HepG2 (cell line): Measurements from ENCODE around the gene LRRC25. TPM values are rescaled to one million over a fixed set of nuclear protein-coding genes. Genes with fewer than 3 reads are reported as not detected.

Experiments
- AGO2 ChIP-seq: fragments of 200-400 bp; formaldehyde crosslinking; optimal IDR thresholded peaks from 2 replicates; pipeline ENCODE3; 2017; ENCODE audit warnings: mild to moderate bottlenecking, low read depth, low read length, moderate library complexity
- CHCHD3 ChIP-seq: sonication (generic); formaldehyde crosslinking; IDR thresholded peaks from 2 replicates; pipeline ENCODE4 v1.8.0; 2022; ENCODE audit warnings: mild to moderate bottlenecking, missing genetic modification reagents, moderate library complexity
- E2F2 ChIP-seq: sonication (generic); formaldehyde crosslinking; IDR thresholded peaks from 2 replicates; pipeline ENCODE4 v1.4.0; 2020; ENCODE audit warnings: missing genetic modification reagents, borderline replicate concordance
- ETS1 ChIP-seq: sonication (generic); formaldehyde crosslinking; IDR thresholded peaks from 2 replicates; pipeline ENCODE4 v1.4.0; 2020; ENCODE audit warnings: missing genetic modification reagents
- FOXA1 ChIP-seq, 2 experiments: fragments of 450-650 bp in 1 of 2; sonication (generic) in 1 of 2; formaldehyde crosslinking in 1 of 2; IDR thresholded peaks; 2 replicates each; pipeline versions ENCODE4 v1.4.0 to v1.6.1; 2016 to 2020; ENCODE audit warnings: missing genetic modification reagents in 1 of 2
- GATAD2A ChIP-seq: IDR thresholded peaks from 2 replicates; pipeline ENCODE4 v1.6.1; 2016
- HES4 ChIP-seq: sonication (generic); formaldehyde crosslinking; IDR thresholded peaks from 2 replicates; pipeline ENCODE4 v1.9.0; 2021; ENCODE audit warnings: mild to moderate bottlenecking, missing genetic modification reagents, borderline replicate concordance
- HINFP ChIP-seq: sonication (generic); formaldehyde crosslinking; IDR thresholded peaks from 2 replicates; pipeline ENCODE4 v1.4.0; 2020; ENCODE audit warnings: low read depth, mild to moderate bottlenecking, missing genetic modification reagents
- JUND ChIP-seq: sonication (generic); formaldehyde crosslinking; IDR thresholded peaks from 2 replicates; pipeline ENCODE4 v1.8.0; 2022; ENCODE audit warnings: mild to moderate bottlenecking, missing genetic modification reagents
- PBX3 ChIP-seq: sonication (generic); formaldehyde crosslinking; IDR thresholded peaks from 2 replicates; pipeline ENCODE4 v1.8.1; 2023; ENCODE audit warnings: missing genetic modification reagents, inconsistent platforms, borderline replicate concordance
- PTBP1 ChIP-seq: fragments of 200-400 bp; formaldehyde crosslinking; IDR thresholded peaks from 2 replicates; pipeline ENCODE4 v1.6.1; 2018; ENCODE audit warnings: low read length, low read depth; ENCODE audit not compliant: poor library complexity, severe bottlenecking
- SIN3B ChIP-seq: fragments of 150-350 bp; IDR thresholded peaks from 2 replicates; pipeline ENCODE4 v1.6.1; 2014; ENCODE audit warnings: low read length
- SIX1 ChIP-seq: sonication (generic); formaldehyde crosslinking; IDR thresholded peaks from 2 replicates; pipeline ENCODE4 v1.4.0; 2020; ENCODE audit warnings: missing genetic modification reagents, borderline replicate concordance
- SMARCC2 ChIP-seq: fragments of 450-650 bp; IDR thresholded peaks from 2 replicates; pipeline ENCODE4 v1.6.1; 2017; ENCODE audit warnings: antibody characterized with exemption, mild to moderate bottlenecking
- SPEN ChIP-seq: sonication (generic); formaldehyde crosslinking; IDR thresholded peaks from 2 replicates; pipeline ENCODE4 v1.5.1; 2020; ENCODE audit warnings: low read depth, mild to moderate bottlenecking, missing genetic modification reagents
- TARDBP ChIP-seq: sonication (generic); formaldehyde crosslinking; IDR thresholded peaks from 2 replicates; pipeline ENCODE4 v1.8.0; 2022; ENCODE audit warnings: mild to moderate bottlenecking, missing genetic modification reagents
- TRIM24 ChIP-seq: sonication (generic); formaldehyde crosslinking; IDR thresholded peaks from 2 replicates; pipeline ENCODE4 v1.8.0; 2022; ENCODE audit warnings: mild to moderate bottlenecking, missing genetic modification reagents
- ZFP91 ChIP-seq: sonication (generic); formaldehyde crosslinking; IDR thresholded peaks from 2 replicates; pipeline ENCODE4 v1.9.0; 2022; ENCODE audit warnings: missing genetic modification reagents, mild to moderate bottlenecking, borderline replicate concordance
- ZNF160 ChIP-seq: sonication (generic); formaldehyde crosslinking; IDR thresholded peaks from 2 replicates; pipeline ENCODE4 v1.8.0; 2022; ENCODE audit warnings: mild to moderate bottlenecking, inconsistent platforms, missing genetic modification reagents
- ZSCAN5A ChIP-seq: sonication (generic); formaldehyde crosslinking; IDR thresholded peaks from 2 replicates; pipeline ENCODE4 v1.8.0; 2022; ENCODE audit warnings: mild to moderate bottlenecking, missing genetic modification reagents, borderline replicate concordance
- polyA plus RNA-seq, 8 experiments: library from polyadenylated mRNA; depleted of rRNA in 3 of 8; stranded (reverse) in 7 of 8; unstranded in 1 of 8; fragments of >200 nt; fragmentation: Illumina TruSeq in 4 of 8; extraction: Trizol in 4 of 8; gene quantifications; 2 replicates each; pipeline versions ENCODE4 v1.2.1 to v1.2.3, GENCODE V29; 2011 to 2016; ENCODE audit warnings: low read depth in 4 of 8, missing spikeins in 1 of 8, mixed read lengths in 1 of 8; ENCODE audit not compliant: insufficient read depth in 1 of 8
- total RNA-seq, 5 experiments: library from RNA; depleted of rRNA; stranded (reverse); fragments of >200 nt; fragmentation: Illumina TruSeq; extraction: Trizol; gene quantifications; 2 replicates each; pipeline ENCODE4 v1.2.3, GENCODE V29; 2016; ENCODE audit warnings: low read depth in 1 of 5

LRRC25 gene
- total and polyA plus RNA-seq, 2 of the 13 experiments (the other 11 are each of a cell fraction or from before 2014, with no cell fraction given), result 0.13 to 0.53 TPM

- peak; percentile 99 for TF ChIP-seq AGO2
- no peak for TF ChIP-seq CHCHD3 (CRISPR knock-in tag)
- no peak for TF ChIP-seq SIN3B
- peak; percentile 93 for TF ChIP-seq ZFP91 (CRISPR knock-in tag)
- TF ChIP-seq TRIM24, result no peak
- TF ChIP-seq ETS1, result 0 out of 2 replicates have a peak, but pooled peaks have one; percentile 27
- TF ChIP-seq PBX3 (CRISPR knock-in tag), result peak; percentile 58; the same call in 1 of the 2 replicates
- no peak for TF ChIP-seq FOXA1 (IDR thresholded peaks at IDR 0.05)
- TF ChIP-seq FOXA1 (CRISPR knock-in tag; IDR thresholded peaks at IDR 0.05), result peak; percentile 19
- no peak for TF ChIP-seq SIX1 (CRISPR knock-in tag)
- peak; percentile 89 for TF ChIP-seq TARDBP (CRISPR knock-in tag)
- TF ChIP-seq PTBP1, result no peak
- peak; percentile 94 for TF ChIP-seq HINFP
- no peak for TF ChIP-seq SMARCC2
- no peak for TF ChIP-seq E2F2 (CRISPR knock-in tag)
- TF ChIP-seq SPEN (CRISPR knock-in tag), result peak; percentile 86
- TF ChIP-seq GATAD2A (CRISPR knock-in tag), result peak; percentile 38; the same call in 1 of the 2 replicates
- TF ChIP-seq JUND (CRISPR knock-in tag), result 0 out of 2 replicates have a peak, but pooled peaks have one; percentile 35
- peak; percentile 88 for TF ChIP-seq ZNF160
- TF ChIP-seq HES4 (CRISPR knock-in tag), result no peak
- no peak; the same call in 1 of the 2 replicates for TF ChIP-seq ZSCAN5A (CRISPR knock-in tag)
These were observed 9.1 kb downstream of the LRRC25 start (continued) for GRCh38 chr19:18388100-18388959.
